ENCODE results near the gene ZNF346.
"Not testable (repeated sequence)": the region's sequence is repeated elsewhere in the genome, so short reads cannot be mapped to it uniquely, and the experiment has no call there.

ZNF346 gene, protein sequence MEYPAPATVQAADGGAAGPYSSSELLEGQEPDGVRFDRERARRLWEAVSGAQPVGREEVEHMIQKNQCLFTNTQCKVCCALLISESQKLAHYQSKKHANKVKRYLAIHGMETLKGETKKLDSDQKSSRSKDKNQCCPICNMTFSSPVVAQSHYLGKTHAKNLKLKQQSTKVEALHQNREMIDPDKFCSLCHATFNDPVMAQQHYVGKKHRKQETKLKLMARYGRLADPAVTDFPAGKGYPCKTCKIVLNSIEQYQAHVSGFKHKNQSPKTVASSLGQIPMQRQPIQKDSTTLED

DNA sequence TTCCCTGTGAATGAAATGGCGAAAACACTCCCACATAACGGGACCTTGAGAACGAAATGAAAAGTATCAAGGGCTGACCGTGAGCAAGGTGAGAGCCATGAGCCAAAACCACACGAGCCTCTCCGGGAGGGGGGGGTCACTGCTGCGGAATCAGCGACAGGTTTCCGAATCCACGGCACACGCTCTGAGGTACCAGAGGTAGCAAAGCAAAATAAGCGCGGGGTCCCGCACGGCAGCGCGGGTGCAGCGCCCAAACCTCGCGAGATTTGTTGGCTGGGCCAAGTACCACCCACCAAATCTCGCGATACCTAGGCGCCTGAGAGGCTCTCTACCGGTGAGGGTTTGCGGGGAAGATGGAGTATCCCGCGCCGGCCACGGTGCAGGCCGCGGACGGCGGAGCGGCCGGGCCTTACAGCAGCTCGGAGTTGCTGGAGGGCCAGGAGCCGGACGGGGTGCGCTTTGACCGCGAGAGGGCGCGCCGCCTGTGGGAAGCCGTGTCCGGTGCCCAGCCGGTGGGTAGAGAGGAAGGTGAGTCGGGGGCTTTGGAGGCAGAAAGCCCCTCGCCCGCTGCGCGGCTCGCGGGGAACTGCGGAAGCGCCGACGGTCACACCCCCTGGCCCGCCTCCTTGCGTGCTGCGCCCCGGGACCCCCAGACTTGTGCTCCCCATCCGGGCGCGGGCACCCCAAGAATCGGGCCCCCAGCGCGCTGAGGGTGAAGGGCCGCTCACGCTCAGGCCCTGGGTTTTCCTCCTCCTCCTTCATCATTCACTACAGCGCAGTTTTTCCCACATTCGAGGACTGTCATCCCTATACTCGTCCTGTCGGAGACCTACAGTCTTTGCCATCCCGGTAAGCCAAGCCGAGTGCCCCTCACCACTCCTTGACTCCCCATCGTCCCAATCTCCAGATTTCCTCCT is at the start of gene ZNF346:
Gene ZNF346 (plus strand): TSS at position 311 of the 917 bp plus-strand sequence. CDS start 43 bp downstream, at position 354.
- DNase-seq: peak; percentile 80 to 97

DNA sequence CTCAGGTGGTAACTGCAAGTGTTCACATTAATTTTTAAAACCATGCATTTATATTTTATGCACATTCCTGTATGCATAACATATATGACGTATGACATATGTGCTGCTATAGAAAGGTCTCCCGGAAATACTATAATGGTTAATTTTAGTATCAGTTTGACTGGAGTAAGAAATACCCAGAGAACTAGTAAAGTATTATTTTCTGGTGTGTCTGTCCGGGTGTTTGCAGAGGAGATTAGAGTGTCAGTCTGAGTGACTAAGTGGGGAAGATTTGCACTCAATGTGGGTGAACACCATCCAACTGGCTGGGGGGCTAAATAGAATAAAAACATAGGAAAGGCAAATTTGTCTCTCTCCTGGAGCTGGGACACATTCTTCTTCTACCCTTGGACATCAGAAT is 42.8 kb upstream of the ZNF346 start:
- no peak for DNase-seq

DNA sequence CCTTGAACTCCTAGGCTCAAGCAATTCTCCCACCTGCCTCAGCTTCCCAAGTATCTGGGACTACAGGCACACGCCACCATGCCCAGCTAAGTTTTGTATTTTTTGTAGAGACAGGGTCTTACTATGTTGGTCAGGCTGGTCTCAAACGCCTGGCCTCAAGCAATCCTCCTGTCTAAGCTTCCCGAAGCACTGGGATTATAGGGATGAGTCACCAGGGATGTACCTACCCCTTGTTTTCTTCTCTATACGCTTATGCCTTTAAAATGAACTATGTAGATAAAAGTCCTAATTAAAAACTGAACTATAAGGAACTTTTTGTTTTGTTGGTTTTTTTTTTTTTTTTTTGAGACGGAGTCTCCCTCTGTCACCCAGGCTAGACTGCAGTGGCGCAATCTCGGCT is 41.7 kb upstream of the ZNF346 start:
- no peak for DNase-seq

DNA sequence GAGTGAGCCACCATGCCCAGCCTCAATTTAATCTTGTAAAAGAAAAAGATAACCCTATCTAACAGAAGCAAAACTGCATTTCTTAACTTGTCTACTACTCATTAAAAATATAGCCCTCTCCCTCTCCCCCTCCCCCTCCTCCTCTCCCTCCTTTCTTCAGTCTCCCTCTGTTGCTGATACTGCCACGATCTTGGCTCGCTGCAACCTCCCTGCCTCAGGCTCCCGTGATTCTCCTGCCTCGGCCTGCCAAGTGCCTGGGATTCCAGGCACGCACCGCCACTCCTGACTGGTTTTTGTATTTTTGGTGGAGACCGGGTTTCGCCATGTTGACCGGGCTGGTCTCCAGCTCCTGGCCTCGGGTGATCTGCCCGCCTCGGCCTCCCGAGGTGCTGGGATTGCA is 39.4 kb upstream of the ZNF346 start:
- DNase-seq: not testable (repeated sequence)

DNA sequence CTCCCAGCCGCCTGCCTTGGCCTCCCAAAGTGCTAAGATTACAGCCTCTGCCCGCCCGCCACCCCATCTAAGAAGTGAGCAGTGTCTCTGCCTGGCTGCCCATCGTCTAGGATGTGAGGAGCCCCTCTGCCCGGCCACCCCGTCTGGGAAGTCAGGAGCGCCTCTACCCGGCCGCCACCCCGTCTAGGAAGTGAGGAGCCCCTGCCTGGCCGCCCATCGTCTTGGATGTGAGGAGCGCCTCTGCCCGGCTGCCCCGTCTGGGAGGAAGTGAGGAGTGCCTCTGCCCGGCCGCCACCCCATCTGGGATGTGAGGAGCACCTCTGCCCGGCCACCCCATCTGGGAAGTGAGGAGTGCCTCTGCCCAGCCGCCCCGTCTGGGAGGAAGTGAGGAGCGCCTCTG is 38.9 kb upstream of the ZNF346 start:
- not testable (repeated sequence) for DNase-seq

DNA sequence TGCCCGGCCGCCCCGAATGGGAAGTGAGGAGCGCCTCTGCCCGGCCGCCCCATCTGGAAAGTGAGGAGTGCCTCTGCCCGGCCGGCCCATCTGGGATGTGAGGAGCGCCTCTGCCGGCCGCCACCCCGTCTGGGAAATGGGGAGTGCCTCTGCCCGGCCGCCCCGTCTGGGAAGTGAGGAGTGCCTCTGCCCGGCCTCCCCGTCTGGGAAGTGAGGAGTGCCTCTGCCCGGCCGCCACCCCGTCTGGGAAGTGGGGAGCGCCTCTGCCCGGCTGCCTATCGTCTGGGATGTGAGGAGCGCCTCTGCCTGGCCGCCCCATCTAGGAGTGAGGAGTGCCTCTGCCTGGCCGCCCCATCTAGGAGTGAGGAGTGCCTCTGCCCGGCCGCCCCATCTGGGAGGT is 38.3 kb upstream of the ZNF346 start:
- DNase-seq: not testable (repeated sequence)

DNA sequence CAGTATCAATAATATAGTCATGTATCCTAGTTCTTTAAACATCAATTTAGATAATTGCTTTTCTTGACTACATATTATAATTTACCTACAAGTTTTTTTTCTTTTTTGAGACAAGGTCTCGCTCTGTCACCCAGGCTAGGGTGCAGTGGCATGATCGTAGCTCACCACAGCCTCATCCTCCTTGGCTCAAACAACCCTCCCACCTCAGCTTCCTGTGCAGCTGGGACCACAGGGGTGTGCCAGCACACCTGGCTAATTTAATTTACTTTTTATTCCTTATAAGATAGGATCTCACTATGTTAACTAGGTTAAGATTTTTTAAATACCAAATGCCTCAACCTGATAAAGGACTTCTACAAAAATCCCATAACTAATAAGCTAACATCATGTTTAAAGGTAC is 37.0 kb upstream of the ZNF346 start:
- no peak for DNase-seq

DNA sequence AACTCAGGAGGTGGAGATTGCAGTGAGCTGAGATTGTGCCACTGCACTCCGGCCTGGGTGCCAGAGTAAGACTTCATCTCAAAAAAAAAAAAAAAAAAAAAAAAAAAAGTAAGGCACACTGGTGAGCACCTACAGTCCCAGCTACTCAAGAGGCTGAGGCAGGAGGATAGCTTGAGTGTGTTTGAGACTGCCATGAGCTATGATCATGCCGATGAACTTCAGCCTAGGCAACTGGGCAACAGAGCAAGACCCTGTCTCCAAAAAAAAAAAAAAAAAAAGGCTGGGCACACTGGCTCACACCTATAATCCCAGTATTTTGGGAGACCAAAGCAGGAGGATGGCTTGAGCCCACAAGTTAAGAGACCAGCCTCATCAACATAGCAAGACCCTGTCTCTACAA is 36.2 kb upstream of the ZNF346 start:
- no peak for DNase-seq

DNA sequence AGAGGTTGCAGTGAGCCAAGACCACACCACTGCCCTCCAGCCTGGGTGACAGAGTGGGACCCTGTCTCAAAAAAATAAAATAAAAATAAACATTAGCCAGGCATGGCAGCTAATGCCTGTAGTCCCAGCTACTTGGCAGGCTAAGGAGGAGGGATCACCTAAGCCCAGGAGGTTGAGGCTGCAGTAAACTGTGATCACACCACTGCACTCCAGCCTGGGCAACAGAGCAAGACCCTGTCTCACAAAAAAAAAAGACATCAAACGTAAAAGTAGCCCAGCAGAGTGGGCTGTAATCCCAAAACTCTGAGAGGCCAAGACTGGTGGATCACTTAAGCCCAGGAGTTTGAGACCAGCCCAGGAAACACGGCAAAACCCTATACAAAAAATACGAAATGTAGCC is 34.9 kb upstream of the ZNF346 start:
- DNase-seq: no peak

DNA sequence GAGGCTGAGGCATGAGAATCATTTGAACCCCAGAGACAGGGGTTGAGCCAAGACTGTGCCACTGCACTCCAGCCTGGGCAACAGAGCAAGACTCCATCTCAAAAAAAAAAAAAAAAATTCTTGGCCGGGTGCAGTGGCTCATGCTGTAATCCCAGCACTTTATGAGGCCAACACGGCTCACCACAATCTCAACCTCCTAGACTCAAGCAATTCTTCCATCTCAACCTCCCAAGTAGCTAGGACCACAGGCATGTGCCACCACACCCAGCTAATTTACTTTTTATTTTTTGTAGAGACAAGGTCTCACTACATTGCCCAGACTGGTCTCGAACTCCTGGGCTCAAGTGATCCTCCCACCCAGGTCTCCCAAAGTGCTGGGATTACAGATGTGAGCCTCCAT is 29.4 kb upstream of the ZNF346 start:
- not testable (repeated sequence) for DNase-seq

DNA sequence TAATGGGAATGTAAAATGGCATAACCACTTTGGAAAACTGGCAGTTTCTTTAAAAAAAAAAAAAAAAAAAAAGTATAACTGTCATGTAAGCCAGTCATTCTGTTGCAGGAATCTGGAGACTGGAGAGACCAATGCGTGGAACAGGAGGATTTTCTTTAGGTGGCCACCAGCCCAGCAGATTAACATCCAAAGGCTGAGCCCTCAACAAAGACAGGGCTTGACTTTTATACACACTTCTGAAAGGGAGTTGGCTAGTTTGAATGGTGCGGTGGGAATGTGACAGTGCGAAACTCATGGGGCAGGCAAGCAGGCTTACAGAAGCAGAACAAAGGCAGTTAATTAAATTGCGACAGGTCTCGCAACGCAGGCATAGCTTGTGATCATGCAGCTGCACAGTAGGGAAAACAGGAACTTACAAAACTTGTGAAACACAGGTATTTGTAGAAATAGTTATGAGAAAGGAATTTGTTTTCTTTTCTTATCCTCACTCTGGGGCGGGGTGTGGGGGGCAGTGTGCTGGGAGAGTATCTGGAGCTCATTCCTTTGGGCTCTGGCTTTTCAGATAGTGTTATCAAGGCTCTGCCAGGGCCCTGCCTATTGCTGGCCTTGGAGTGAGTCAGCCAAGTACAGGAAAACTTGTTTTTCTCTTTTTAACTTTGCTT is 27.9 kb upstream of the ZNF346 start:
- no peak for DNase-seq

DNA sequence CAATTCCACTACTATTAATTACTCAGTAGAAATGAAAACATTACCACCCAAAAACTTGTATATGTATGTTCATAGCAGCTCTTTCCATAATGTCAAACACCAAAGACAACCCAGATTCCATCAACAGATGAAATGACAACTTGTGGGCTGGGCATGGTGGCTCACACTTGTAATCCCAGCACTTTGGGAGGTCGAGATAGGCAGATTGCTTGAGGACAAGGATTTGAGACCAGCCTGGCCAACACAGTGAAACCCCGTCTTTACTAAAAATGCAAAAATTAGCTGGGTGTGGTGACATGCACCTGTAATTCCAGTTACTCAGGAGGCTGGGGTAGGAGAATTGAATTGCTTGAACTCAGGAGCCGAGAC is 27.4 kb upstream of the ZNF346 start:
- no peak for DNase-seq

DNA sequence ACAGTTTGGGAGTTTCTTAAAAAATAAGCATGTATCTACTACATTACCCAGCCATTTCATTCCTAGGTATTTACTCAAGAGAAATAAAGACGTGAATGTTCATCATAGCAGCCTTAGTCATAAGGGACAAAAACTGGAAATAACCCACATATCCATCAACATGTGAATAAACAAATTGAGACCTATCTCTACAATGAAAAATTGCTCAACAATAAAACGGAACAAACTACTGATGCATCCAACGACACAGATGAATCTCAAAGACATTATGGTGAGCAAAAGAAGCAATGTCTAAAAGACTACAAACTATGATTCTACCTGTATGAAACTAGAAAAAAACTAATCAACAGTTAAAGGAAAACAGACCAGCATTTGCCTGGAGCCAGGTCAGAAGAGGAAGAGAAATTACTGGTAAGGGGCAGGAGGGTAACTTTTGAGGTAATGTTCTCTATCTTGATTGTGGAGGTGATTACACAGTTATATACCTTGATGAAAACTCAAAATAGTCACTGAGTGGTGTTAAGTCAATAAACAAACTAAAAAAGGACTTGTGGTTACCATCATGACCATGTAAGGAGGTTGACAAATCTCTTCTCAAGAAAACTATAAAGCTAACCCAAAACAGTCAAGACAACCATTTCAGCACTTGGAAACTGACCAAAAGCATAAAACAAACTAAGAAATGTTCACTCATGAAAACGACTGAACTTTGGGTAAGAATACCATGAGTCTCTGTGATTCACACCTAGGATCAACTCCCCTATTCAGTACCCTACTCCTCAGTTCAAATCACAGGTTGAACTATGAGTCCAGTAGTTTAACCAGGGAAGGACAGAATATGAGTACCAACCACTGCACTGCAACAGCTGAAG is 26.4 kb upstream of the ZNF346 start:
- no peak for DNase-seq

DNA sequence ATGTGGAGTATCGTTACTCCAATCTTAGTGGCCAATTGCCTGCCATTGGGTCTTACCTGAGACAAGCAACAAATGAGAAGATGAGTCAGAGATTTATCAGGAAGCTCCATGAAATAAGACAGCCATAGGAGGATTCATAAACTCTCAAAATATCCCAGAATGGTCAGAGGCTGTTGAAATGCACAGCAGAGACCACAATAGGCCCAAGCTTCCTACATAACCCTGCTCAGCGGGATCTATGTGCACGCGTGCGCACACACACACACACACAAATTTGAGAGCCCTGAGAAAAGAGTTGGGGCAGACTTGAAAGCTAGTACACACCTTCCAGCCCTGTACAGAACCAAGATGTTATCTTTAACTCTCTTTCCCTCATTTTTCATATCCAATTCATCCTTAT is 25.7 kb upstream of the ZNF346 start:
- DNase-seq: no peak

DNA sequence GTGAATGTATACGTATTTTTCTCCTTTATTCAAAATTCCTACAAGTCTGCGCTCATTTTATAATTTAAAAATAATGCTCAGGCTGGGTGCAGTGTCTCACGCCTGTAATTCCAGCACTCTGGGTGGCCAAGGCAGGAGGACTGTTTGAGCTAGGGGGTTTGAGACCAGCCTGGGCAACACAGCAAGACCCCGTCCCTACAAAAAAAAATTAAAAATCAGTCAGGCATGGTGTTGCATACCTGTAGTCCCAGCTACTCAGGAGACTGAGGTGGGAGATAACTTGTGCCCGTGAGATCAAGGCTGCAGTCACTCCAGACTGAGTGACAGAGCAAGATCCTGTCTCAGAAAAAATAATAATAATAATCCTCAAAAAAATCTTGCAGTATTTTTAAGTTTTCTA is 23.7 kb upstream of the ZNF346 start:
- no peak for DNase-seq

DNA sequence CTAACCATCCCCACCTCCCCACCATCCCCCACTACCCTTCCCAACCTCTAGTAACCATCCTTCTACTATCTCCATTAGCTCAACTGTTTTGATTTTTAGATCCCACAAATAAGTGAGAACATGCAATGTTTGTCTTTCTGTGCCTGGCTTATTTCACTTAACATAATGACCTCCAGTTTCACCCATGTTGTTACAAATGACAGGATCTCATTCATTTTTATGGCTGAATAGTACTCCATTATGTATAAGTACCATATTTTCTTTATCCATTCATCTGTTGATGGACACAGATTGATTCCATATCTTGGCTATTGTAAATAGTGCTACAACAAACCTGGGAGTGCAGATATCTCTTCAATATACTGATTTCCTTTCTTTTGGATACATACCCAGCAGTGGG is 23.0 kb upstream of the ZNF346 start:
- not testable (repeated sequence) for DNase-seq

DNA sequence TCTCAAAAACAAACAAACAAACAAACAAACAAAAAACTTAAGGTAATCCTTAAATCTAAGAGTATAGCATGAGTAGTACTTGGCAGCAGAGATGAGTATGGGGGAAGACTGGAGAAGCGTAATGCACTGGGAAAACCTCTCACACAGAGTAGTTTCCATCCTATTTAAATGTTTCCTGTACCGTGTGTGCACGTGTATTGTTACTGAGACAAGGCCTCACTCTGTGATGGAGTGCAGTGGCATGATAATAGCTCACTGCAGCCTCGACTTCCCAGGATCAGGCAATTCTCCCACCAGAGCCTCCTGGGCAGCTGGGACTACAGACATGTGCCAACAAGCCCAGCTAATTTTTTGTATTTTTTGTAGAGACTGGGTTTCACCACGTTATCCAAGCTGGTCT is 18.8 kb upstream of the ZNF346 start:
- no peak for DNase-seq

DNA sequence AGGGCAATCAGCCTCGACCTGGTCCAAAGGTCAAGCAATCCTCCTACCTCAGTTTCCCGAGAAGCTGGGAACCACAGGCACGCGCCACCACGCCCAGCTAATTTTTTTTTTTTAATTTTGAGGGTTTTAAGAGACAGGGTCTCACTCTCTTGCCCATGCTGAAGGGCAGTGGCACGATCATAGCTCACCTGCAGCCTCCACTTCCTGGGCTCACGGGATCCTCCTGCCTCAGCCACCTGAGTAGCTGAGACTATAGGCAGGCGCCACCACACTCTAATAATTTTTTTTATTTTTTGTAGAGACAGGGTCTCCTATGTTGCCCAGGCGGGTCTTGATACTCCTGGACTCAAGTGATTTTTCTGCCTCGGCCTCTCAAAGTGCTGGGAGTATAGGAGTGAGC is 17.5 kb upstream of the ZNF346 start:
- no peak for DNase-seq

DNA sequence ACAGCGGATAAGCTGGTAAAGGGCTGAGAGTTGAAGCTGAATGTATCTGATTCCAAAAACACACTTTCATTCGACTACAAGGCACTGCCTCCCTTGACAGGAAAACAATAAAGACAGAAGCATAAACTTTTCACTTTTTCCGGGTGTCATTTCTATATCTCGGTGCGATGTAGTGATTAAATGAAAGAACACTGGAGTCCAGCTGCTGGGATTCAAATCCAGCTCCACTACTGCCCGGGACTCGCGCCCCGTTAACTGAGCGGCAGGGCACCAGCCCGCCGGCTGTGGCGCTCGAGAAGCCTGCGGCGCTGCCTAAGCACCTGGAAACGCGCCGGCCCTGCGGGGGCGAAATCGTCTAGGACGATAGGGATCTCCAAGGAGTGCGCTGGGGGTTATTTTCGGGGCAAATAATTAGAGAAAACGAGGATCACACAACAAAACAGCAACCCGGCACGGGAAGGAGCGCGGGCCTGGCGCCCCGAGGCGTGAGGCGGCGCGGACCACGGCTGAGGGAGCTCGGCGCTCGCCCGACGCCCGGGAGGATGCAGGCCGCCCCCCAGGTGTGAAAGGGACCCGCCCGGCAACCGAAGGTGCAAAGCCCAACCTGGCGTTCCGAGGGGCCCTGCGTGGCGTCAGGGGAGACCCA is 16.8 kb upstream of the ZNF346 start:
- peak; percentile 10 to 54 for DNase-seq

DNA sequence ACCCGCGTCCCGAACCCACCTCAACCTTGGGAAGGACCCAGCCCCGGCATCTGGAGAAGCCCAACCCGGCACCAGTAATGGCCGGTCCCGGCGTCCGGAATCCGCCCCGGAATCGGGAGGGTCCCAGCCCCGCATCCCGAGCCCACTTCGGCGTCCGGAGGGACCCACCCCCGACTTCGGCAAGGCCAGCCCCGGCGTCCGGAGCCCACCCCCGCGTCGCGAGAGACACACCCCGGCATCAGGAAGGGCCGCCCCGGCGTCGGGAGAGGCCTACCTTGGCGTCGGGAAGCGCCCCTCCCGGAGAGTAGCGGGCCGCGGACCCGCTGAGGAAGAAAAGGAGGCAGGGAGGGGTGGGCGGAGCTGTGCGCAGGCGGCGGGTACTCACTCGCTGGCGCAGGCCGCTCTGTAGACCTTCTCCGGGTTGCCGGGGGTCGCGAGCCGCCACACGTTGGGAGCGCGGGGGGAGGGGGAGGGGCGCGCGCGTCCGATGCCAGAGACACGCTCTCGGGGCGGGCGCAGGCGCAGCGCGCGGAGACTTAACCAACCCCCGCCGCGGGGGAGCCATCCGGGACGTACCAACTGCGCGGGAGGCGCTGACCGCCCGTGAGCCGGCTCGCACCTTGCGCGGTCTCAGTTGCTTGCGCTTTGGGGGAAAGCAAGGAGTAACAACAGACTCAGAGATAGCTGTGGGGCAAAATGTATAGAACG is 16.1 kb upstream of the ZNF346 start, which contains the start of gene UIMC1:
Gene UIMC1 (minus strand): TSS at position 515 of the 708 bp plus-strand sequence. CDS start 24,164 bp downstream, outside the sequence.
- DNase-seq: peak; percentile 80 to 93

DNA sequence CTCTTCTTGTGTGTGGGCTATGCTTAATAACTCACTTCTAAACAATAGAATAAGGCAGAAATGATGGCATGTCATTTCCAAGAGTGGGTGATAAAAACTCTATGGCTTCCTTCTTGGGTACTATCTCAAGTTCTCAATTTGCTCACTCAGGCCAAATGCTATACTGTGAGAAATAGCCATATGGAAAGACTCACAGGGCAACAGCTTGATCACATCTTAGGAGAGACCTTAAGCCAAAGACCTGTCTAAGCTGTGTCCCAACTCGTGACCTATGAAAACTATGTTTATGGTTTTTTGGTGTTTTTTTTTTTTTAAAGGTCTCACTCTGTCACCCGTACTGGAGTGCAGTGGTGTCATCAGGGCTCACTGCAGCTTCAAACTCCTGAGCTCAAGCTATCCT is 13.8 kb upstream of the ZNF346 start:
- no peak for DNase-seq

Data from NCI-H446 (cell line).